Pancreas (tissue), 10 donors: ENCODE measurements around the gene SSR3. TPM values are rescaled to one million over a fixed set of nuclear protein-coding genes. Genes with fewer than 3 reads are reported as not detected.

ENCODE experiments used
- ATAC-seq, 4 donors: fragments of 200-7000 bp; cut with Tn5 transposase; one replicate each; pipeline versions ENCODE4 v1.8.0 to v1.9.1; 2020; ENCODE audit warnings: mild to moderate bottlenecking in 4 of 4, moderate library complexity in 4 of 4
- DNase-seq, 6 donors: peaks; one replicate each; pipeline ENCODE4 v3.0.0-alpha.2; 2020
- FAIRE-seq: peaks from 2 replicates; lab custom pipeline; 2012; peaks lifted over from hg19 to GRCh38; lab: Jason Lieb, UNC
- H3K27ac ChIP-seq, 4 donors: fragments of 200-600 bp; sonication (generic); 1 replicate in 3 of 4; 2 replicates in 1 of 4; pipeline versions ENCODE4 v1.5.0 to v1.8.0; 2020
- H3K27me3 ChIP-seq, 4 donors: fragments of 200-600 bp; one replicate each; pipeline ENCODE4 v1.8.0; 2021
- H3K36me3 ChIP-seq, 3 donors: fragments of 200-600 bp; sonication (generic) in 1 of 3; one replicate each; pipeline versions ENCODE4 v1.5.0 to v1.8.0; 2020 to 2021
- H3K4me1 ChIP-seq, 3 donors: fragments of 200-600 bp; one replicate each; pipeline ENCODE4 v1.8.0; 2021
- H3K4me3 ChIP-seq, 4 donors: fragments of 200-600 bp; sonication (generic) in 2 of 4; one replicate each; pipeline versions ENCODE4 v1.5.0 to v1.8.0; 2020 to 2021
- H3K9me3 ChIP-seq, 4 donors: fragments of 200-600 bp; one replicate each; pipeline ENCODE4 v1.8.0; 2021
- CTCF ChIP-seq, 4 donors: fragments of 200-600 bp; sonication (generic) in 3 of 4; IDR thresholded peaks; one replicate each; pipeline versions ENCODE4 v1.5.0 to v1.8.0; 2021; ENCODE audit warnings: antibody characterized with exemption in 4 of 4
- WGBS, 2 donors: extraction: QIAGEN DNeasy Blood & Tissue Kit; methylation state at CpG; one replicate each; pipeline ENCODE4 v1.1.7; 2013; 5-methylcytosine and 5-hydroxymethylcytosine counted together
- intact Hi-C, 3 donors: fragments of 100-400 bp; cut with DNase I; formaldehyde crosslinking; loops; one replicate each; pipeline versions ENCODE4 v1.11.1 to v1.14.2; 2022
- polyA plus RNA-seq, 2 donors: library from polyadenylated mRNA; stranded (reverse); fragments of 200-250 nt; gene quantifications; one replicate each; pipeline ENCODE4 v1.2.3, GENCODE V29; 2013
- total RNA-seq, 6 donors: library from RNA; stranded (reverse); fragmentation: NEBNext Ultra II Directional in 4 of 6; extraction: Animal tissue kit (Norgen Biotek cat#: 25700) in 4 of 6; gene quantifications; one replicate each; pipeline versions ENCODE4 v1.2.1 to v1.2.4, GENCODE V29; 2021 to 2023
- donor health status: healthy with polysubstance abuse.
- donor health status: DM: no; HTN: no; CAD: no; lungs with moderate emphysema.
- donor health status: DM: no; HTN: no; CAD: no.
- donor health status: control.
- donor health status: control.
- donor health status: Bipolar disorder and iron deficiency.
- donor health status: DM: yes; HTN: yes; CAD: no.
- donor health status: DM: no; HTN: no; CAD: no.
- donor health status: DM: no; HTN: no; CAD: no.
- donor health status: DM: yes; HTN: yes; CAD: no.

SSR3 gene
- total and polyA plus RNA-seq, 8 donors = 91.5 to 251 (median 169) TPM

GRCh38 chr3:156536524-156537316 lies 18.2 kb downstream of the SSR3 start:
- Histone ChIP-seq H3K27me3 (no peaks in the 10 kb centered on the region), H3K27ac (peak overlapping the region in 1 of 4 donors; percentile 81), H3K4me1 (peaks cover 14 to 32% (median 24%) of the 10 kb centered on the region in 3 donors), H3K9me3 (no peaks in the 10 kb centered on the region), H3K36me3 (peaks cover 0 to 5% (median 2%) of the 10 kb centered on the region in 3 donors), H3K4me3 (no peak overlapping the region)
- 86 to 87% methylated on average over 6 of the region's 6 CpGs for WGBS, 2 donors
- TF ChIP-seq CTCF (IDR thresholded peaks at IDR 0.05) = no peak
- intact Hi-C loops = loop anchor here in 1 of 3 donors (10.0 kb wide), 1 partner anchor 598 kb away; no protein-coding TSS in a partner anchor
- ATAC-seq (no peak), FAIRE-seq (no peak), DNase-seq (no peak)

GRCh38 chr3:156535798-156536197 lies 19.1 kb downstream of the SSR3 start:
- ATAC-seq (no peak), FAIRE-seq (no peak), DNase-seq (no peak)
- intact Hi-C loops = loop anchor here in 1 of 3 donors (10.0 kb wide), 1 partner anchor 599 kb away; no protein-coding TSS in a partner anchor
- H3K36me3 ChIP-seq = no peaks in the 10 kb centered on the region
- WGBS, 2 donors = 93 to 97% methylated on average over 2 of the region's 2 CpGs
- H3K27ac ChIP-seq = peak overlapping the region; percentile 46 to 81 (median 64)
- H3K4me1 ChIP-seq = peaks cover 14 to 32% (median 24%) of the 10 kb centered on the region in 3 donors
- TF ChIP-seq CTCF (IDR thresholded peaks at IDR 0.05) = no peak
- no peaks in the 10 kb centered on the region for H3K27me3 ChIP-seq
- no peak overlapping the region for H3K4me3 ChIP-seq
- no peaks in the 10 kb centered on the region for H3K9me3 ChIP-seq

GRCh38 chr3:156535162-156535627 lies 19.7 kb downstream of the SSR3 start:
- Histone ChIP-seq H3K4me3 (no peak overlapping the region), H3K27me3 (no peaks in the 10 kb centered on the region), H3K36me3 (no peaks in the 10 kb centered on the region), H3K9me3 (no peaks in the 10 kb centered on the region), H3K27ac (peak overlapping the region; percentile 46 to 81 (median 64)), H3K4me1 (peaks cover 14 to 32% (median 24%) of the 10 kb centered on the region in 3 donors)
- DNase-seq (peak in 4 of 6 donors; percentile 53 to 75 (median 62)), ATAC-seq (peak; percentile 86 to 94 (median 91)), FAIRE-seq (no peak)
- no peak for TF ChIP-seq CTCF (IDR thresholded peaks at IDR 0.05)
- intact Hi-C loops = loop anchor here in 1 of 3 donors (10.0 kb wide), 1 partner anchor 600 kb away; no protein-coding TSS in a partner anchor
- 6% methylated on average over 4 of the region's 4 CpGs for WGBS, 2 donors

- TF ChIP-seq CTCF (IDR thresholded peaks at IDR 0.05) = no peak
- H3K27ac ChIP-seq = peak overlapping the region in 2 of 4 donors; percentile 55 to 74
- no peak for FAIRE-seq
- H3K27me3 ChIP-seq = no peaks in the 10 kb centered on the region
- no peak for DNase-seq
- ATAC-seq = no peak
- H3K9me3 ChIP-seq = no peaks in the 10 kb centered on the region
- H3K36me3 ChIP-seq = no peaks in the 10 kb centered on the region
- WGBS, 2 donors = 68 to 74% methylated on average over 4 of the region's 4 CpGs
- peaks cover 14 to 28% (median 24%) of the 10 kb centered on the region in 3 donors for H3K4me1 ChIP-seq
- intact Hi-C loops = loop anchor here in 1 of 3 donors (10.0 kb wide), 1 partner anchor 602 kb away; no protein-coding TSS in a partner anchor
- H3K4me3 ChIP-seq = no peak overlapping the region
Observed at GRCh38 chr3:156533205-156533604, 21.7 kb downstream of the SSR3 start.
